ENCODE measurements around the gene PON2. TPM values are rescaled to one million over a fixed set of nuclear protein-coding genes. Genes with fewer than 3 reads are reported as not detected.

Gene PON2
- total and polyA plus RNA-seq, 2 experiments from 2014 or later = 76.9 to 94.2 TPM

DNA sequence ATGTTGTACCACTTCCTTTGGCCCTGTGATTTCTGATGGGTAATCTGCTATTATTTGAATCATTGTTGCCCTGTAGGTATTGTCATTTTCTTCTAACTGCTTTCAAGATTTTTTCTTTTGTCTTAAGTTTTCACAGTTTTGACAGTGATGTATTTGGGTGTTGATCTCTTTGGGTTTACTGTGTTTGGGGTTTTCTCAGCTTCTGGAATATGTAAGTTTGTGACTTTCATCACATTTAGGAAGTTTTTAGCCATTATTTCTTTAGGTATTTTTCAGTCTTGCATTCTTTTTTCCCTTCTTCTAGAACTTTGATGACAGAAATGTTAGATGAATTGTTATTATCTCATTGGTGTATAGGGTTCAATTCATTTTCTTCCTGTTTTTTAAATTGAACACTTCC lies 23.1 kb upstream of the PON2 start:
- Histone ChIP-seq H3K27ac (no peak overlapping the region), H3K4me3 (no peak overlapping the region), H3K4me1 (ENCODE audit: low read depth) (no peaks in the 10 kb centered on the region), H3K27me3 (no peaks in the 10 kb centered on the region), H3K9me3 (ENCODE audit: low read depth) (no peaks in the 10 kb centered on the region), H3K36me3 (no peaks in the 10 kb centered on the region)
- TF ChIP-seq, protein P1, sequence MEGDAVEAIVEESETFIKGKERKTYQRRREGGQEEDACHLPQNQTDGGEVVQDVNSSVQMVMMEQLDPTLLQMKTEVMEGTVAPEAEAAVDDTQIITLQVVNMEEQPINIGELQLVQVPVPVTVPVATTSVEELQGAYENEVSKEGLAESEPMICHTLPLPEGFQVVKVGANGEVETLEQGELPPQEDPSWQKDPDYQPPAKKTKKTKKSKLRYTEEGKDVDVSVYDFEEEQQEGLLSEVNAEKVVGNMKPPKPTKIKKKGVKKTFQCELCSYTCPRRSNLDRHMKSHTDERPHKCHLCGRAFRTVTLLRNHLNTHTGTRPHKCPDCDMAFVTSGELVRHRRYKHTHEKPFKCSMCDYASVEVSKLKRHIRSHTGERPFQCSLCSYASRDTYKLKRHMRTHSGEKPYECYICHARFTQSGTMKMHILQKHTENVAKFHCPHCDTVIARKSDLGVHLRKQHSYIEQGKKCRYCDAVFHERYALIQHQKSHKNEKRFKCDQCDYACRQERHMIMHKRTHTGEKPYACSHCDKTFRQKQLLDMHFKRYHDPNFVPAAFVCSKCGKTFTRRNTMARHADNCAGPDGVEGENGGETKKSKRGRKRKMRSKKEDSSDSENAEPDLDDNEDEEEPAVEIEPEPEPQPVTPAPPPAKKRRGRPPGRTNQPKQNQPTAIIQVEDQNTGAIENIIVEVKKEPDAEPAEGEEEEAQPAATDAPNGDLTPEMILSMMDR (IDR thresholded peaks at IDR 0.05; ENCODE audit: low read depth, low read length) = no peak
- DNase-seq (ENCODE audit: low read depth in 1 of 2, low spot score in 1 of 2) = no peak

- no peak for DNase-seq (ENCODE audit: low read depth in 1 of 2, low spot score in 1 of 2)
- Histone ChIP-seq H3K4me3 (no peak overlapping the region), H3K36me3 (no peaks in the 10 kb centered on the region), H3K9me3 (ENCODE audit: low read depth) (no peaks in the 10 kb centered on the region), H3K27ac (no peak overlapping the region), H3K4me1 (ENCODE audit: low read depth) (peaks cover 3% of the 10 kb centered on the region), H3K27me3 (no peaks in the 10 kb centered on the region)
- TF ChIP-seq, protein P1 (IDR thresholded peaks at IDR 0.05; ENCODE audit: low read depth, low read length) = no peak
Observed at GRCh38 chr7:95454438-95455045, 19.7 kb upstream of the PON2 start.

GRCh38 chr7:95446618-95447017 lies 11.8 kb upstream of the PON2 start:
- TF ChIP-seq, protein P1 (IDR thresholded peaks at IDR 0.05; ENCODE audit: low read depth, low read length) = no peak
- H3K27me3 ChIP-seq = no peaks in the 10 kb centered on the region
- DNase-seq (ENCODE audit: low read depth in 1 of 2, low spot score in 1 of 2) = no peak
- no peaks in the 10 kb centered on the region for H3K36me3 ChIP-seq
- H3K9me3 ChIP-seq (ENCODE audit: low read depth) = no peaks in the 10 kb centered on the region
- H3K4me1 ChIP-seq (ENCODE audit: low read depth) = peaks cover 5% of the 10 kb centered on the region
- H3K4me3 ChIP-seq = no peak overlapping the region
- no peak overlapping the region for H3K27ac ChIP-seq

DNA sequence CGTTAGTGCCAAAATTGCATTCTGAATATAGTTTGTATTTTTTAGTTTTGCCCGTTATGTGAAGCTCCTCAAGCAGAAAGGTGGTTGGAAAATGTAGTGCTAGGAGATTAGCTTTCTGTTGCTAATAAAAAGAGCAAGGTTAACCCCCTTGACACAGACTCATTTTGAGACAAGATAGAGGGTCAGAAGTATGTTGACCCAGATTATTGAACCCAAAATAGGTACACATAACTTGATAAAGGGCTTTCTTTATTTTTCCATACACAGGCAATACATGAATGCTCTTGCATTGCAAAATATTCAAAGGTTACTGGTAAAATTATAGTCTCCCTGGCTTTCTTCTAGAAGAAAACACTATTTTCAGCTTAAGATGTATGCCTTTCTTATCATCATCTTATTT lies 10.0 kb upstream of the PON2 start:
- Histone ChIP-seq H3K27ac (no peak overlapping the region), H3K27me3 (no peaks in the 10 kb centered on the region), H3K4me3 (no peak overlapping the region), H3K4me1 (ENCODE audit: low read depth) (peaks cover 9% of the 10 kb centered on the region), H3K9me3 (ENCODE audit: low read depth) (no peaks in the 10 kb centered on the region), H3K36me3 (no peaks in the 10 kb centered on the region)
- DNase-seq (ENCODE audit: low read depth in 1 of 2, low spot score in 1 of 2) = no peak
- TF ChIP-seq, protein P1 (IDR thresholded peaks at IDR 0.05; ENCODE audit: low read depth, low read length) = no peak

- no peaks in the 10 kb centered on the region for H3K27me3 ChIP-seq
- H3K4me1 ChIP-seq (ENCODE audit: low read depth) = peaks cover 9% of the 10 kb centered on the region
- no peak overlapping the region for H3K27ac ChIP-seq
- TF ChIP-seq, protein P1 (IDR thresholded peaks at IDR 0.05; ENCODE audit: low read depth, low read length) = no peak
- no peak for DNase-seq (ENCODE audit: low read depth in 1 of 2, low spot score in 1 of 2)
- H3K4me3 ChIP-seq = no peak overlapping the region
- no peaks in the 10 kb centered on the region for H3K9me3 ChIP-seq (ENCODE audit: low read depth)
- no peaks in the 10 kb centered on the region for H3K36me3 ChIP-seq
Observed at GRCh38 chr7:95441042-95441823, 6.4 kb upstream of the PON2 start.

All from cardiac muscle cell (in vitro differentiated cells and primary cell).